H1 (cell line): ENCODE results near the gene TSC22D1. TPM values are rescaled to one million over a fixed set of nuclear protein-coding genes. Genes with fewer than 3 reads are reported as not detected.

Experiments used
- CTCF ChIA-PET: fragments of 300-600 bp; sonication (Branson Sonifier 250); formaldehyde crosslinking; loops from one replicate; lab custom pipeline; 2021; ENCODE audit not compliant: partially characterized antibody; lab: Charles Lee
- POLR2A ChIA-PET: fragments of 300-600 bp; sonication (Branson Sonifier 250); formaldehyde crosslinking; loops from one replicate; lab custom pipeline; 2021; ENCODE audit warnings: inconsistent platforms; ENCODE audit not compliant: partially characterized antibody; lab: Charles Lee
- DNase-seq, 2 experiments: peaks; one replicate each; pipeline versions ENCODE4 v3.0.0 to v3.0.0-alpha.2; 2010 to 2022; ENCODE audit warnings: low spot score in 2 of 2, low read depth in 1 of 2, mixed read lengths in 1 of 2
- FAIRE-seq: peaks from 2 replicates; lab custom pipeline; 2011; peaks lifted over from hg19 to GRCh38; lab: Jason Lieb, UNC
- H2AFZ ChIP-seq: 2 replicates; pipeline ENCODE4 v1.8.1; 2012; ENCODE audit warnings: low read length, inconsistent platforms
- H2AK5ac ChIP-seq: 2 replicates; pipeline ENCODE4 v1.6.1; 2013; ENCODE audit warnings: low read depth, low read length
- H2BK120ac ChIP-seq: replicated peaks from 2 replicates; pipeline ENCODE3; 2013; ENCODE audit warnings: low read depth, low read length, inconsistent platforms
- H2BK12ac ChIP-seq: 2 replicates; pipeline ENCODE4 v1.6.1; 2013; ENCODE audit warnings: low read depth, low read length
- H2BK15ac ChIP-seq: 2 replicates; pipeline ENCODE4 v1.6.1; 2013; ENCODE audit warnings: low read length
- H2BK20ac ChIP-seq: 2 replicates; pipeline ENCODE4 v1.6.1; 2013; ENCODE audit warnings: low read length
- H2BK5ac ChIP-seq: 2 replicates; pipeline ENCODE4 v1.6.1; 2013; ENCODE audit warnings: low read depth, low read length
- H3K14ac ChIP-seq: 2 replicates; pipeline ENCODE4 v1.6.1; 2013; ENCODE audit warnings: inconsistent platforms; ENCODE audit not compliant: insufficient read length
- H3K18ac ChIP-seq: 2 replicates; pipeline ENCODE4 v1.6.1; 2013; ENCODE audit warnings: low read length; ENCODE audit errors: extremely low read depth
- H3K23ac ChIP-seq: 2 replicates; pipeline ENCODE4 v1.6.1; 2013; ENCODE audit warnings: inconsistent platforms; ENCODE audit not compliant: insufficient read length
- H3K23me2 ChIP-seq: 2 replicates; pipeline ENCODE4 v1.6.1; 2013; ENCODE audit warnings: low read depth, low read length
- H3K27ac ChIP-seq: 2 replicates; pipeline ENCODE4 v1.6.1; 2011; ENCODE audit warnings: low read depth, low read length, inconsistent platforms
- H3K27me3 ChIP-seq, 4 experiments: replicated peaks in 1 of 4; 1 replicate in 1 of 4; 2 replicates in 3 of 4; pipeline versions ENCODE4 v1.6.1 to v1.8.1; 2011 to 2013; ENCODE audit warnings: low read length in 3 of 4, mild to moderate bottlenecking in 3 of 4, inconsistent platforms in 2 of 4, mixed read lengths in 2 of 4, moderate library complexity in 1 of 4; ENCODE audit not compliant: control insufficient read depth in 3 of 4, insufficient read depth in 3 of 4; ENCODE audit errors: extremely low read depth in 1 of 4
- H3K36me3 ChIP-seq, 4 experiments: 2 replicates each; pipeline versions ENCODE4 v1.6.1 to v1.8.1; 2011 to 2013; ENCODE audit warnings: mild to moderate bottlenecking in 4 of 4, low read length in 3 of 4, moderate library complexity in 2 of 4, control low read depth in 1 of 4, inconsistent platforms in 1 of 4; ENCODE audit not compliant: insufficient read depth in 4 of 4, control insufficient read depth in 2 of 4
- H3K4ac ChIP-seq: replicated peaks from 2 replicates; pipeline ENCODE3; 2013; ENCODE audit warnings: low read length, low read depth, mixed read lengths, inconsistent platforms; ENCODE audit not compliant: insufficient read length
- H3K4me1 ChIP-seq, 4 experiments: replicated peaks in 1 of 4; 1 replicate in 1 of 4; 2 replicates in 3 of 4; pipeline versions ENCODE4 v1.6.1 to v1.8.1; 2011 to 2013; ENCODE audit warnings: low read length in 3 of 4, inconsistent platforms in 2 of 4, mixed read lengths in 1 of 4; ENCODE audit not compliant: insufficient read depth in 4 of 4, control insufficient read depth in 3 of 4
- H3K4me2 ChIP-seq, 2 experiments: 2 replicates each; pipeline versions ENCODE4 v1.6.1 to v1.8.1; 2011 to 2013; ENCODE audit warnings: low read depth in 2 of 2, low read length in 2 of 2, control low read depth in 1 of 2, inconsistent platforms in 1 of 2, mild to moderate bottlenecking in 1 of 2; ENCODE audit not compliant: insufficient read depth in 1 of 2
- H3K4me3 ChIP-seq, 4 experiments: fragments of 200-600, 300-600 bp in 1 of 4; sonication (generic), shearing (Covaris generic), sonication (Bioruptor Twin) in 1 of 4; 2 replicates each; pipeline versions ENCODE4 v1.5.1 to v1.8.1; 2011 to 2016; ENCODE audit warnings: low read length in 4 of 4, low read depth in 3 of 4, control low read depth in 2 of 4, inconsistent platforms in 2 of 4, mild to moderate bottlenecking in 2 of 4, mixed read lengths in 1 of 4, moderate library complexity in 1 of 4; ENCODE audit not compliant: insufficient read depth in 2 of 4; ENCODE audit errors: extremely low read depth in 1 of 4
- H3K56ac ChIP-seq: replicated peaks from 2 replicates; pipeline ENCODE3; 2013; ENCODE audit warnings: low read depth, mild to moderate bottlenecking, mixed read lengths, low read length, inconsistent platforms; ENCODE audit not compliant: insufficient read length
- H3K79me1 ChIP-seq: 2 replicates; pipeline ENCODE4 v1.6.1; 2013; ENCODE audit warnings: low read depth, low read length, control low read depth
- H3K79me2 ChIP-seq, 2 experiments: 2 replicates each; pipeline versions ENCODE4 v1.6.1 to v1.8.1; 2012 to 2013; ENCODE audit warnings: low read length in 2 of 2, mild to moderate bottlenecking in 2 of 2, inconsistent platforms in 1 of 2; ENCODE audit not compliant: insufficient read depth in 2 of 2, control insufficient read depth in 1 of 2
- H3K9ac ChIP-seq, 4 experiments: replicated peaks in 1 of 4; 1 replicate in 1 of 4; 2 replicates in 3 of 4; pipeline versions ENCODE4 v1.6.1 to v1.8.1; 2011 to 2013; ENCODE audit warnings: low read depth in 3 of 4, low read length in 3 of 4, control low read depth in 2 of 4, mild to moderate bottlenecking in 2 of 4, moderate library complexity in 2 of 4, inconsistent platforms in 1 of 4; ENCODE audit errors: extremely low read depth in 1 of 4
- H3K9me3 ChIP-seq, 2 experiments: 2 replicates each; pipeline versions ENCODE4 v1.6.1 to v1.8.1; 2012 to 2013; ENCODE audit warnings: mild to moderate bottlenecking in 2 of 2, moderate library complexity in 2 of 2, control low read depth in 1 of 2, inconsistent platforms in 1 of 2, low read depth in 1 of 2, low read length in 1 of 2, mixed read lengths in 1 of 2; ENCODE audit not compliant: insufficient read depth in 2 of 2
- H4K20me1 ChIP-seq, 2 experiments: replicated peaks in 1 of 2; 2 replicates each; pipeline versions ENCODE3 to v1.8.1; 2011 to 2013; ENCODE audit warnings: inconsistent platforms in 2 of 2, low read length in 2 of 2, mild to moderate bottlenecking in 1 of 2; ENCODE audit not compliant: insufficient read depth in 2 of 2, control insufficient read depth in 1 of 2
- H4K5ac ChIP-seq: 2 replicates; pipeline ENCODE4 v1.6.1; 2013; ENCODE audit warnings: low read length, low read depth, mixed read lengths, inconsistent platforms; ENCODE audit not compliant: insufficient read length
- H4K8ac ChIP-seq: 2 replicates; pipeline ENCODE4 v1.8.0; 2013; ENCODE audit warnings: mild to moderate bottlenecking, moderate library complexity, low read length, inconsistent platforms; ENCODE audit not compliant: insufficient read depth; ENCODE audit errors: extremely low read depth
- H4K91ac ChIP-seq: replicated peaks from 2 replicates; pipeline ENCODE3; 2013; ENCODE audit warnings: low read length, mixed read lengths, inconsistent platforms; ENCODE audit not compliant: insufficient read length
- CBX5 ChIP-seq: fragments of 300-800, 300-1000 bp; sonication (generic); IDR thresholded peaks from 2 replicates; pipeline ENCODE4 v1.7.1; 2016; ENCODE audit warnings: antibody characterized with exemption, low read length, low read depth
- CHD2 ChIP-seq: IDR thresholded peaks from 2 replicates; pipeline ENCODE4 v1.6.1; 2012; ENCODE audit warnings: low read length, improper control_type of control experiment
- KDM1A ChIP-seq: fragments of 200-600, 300-600 bp; sonication (generic); IDR thresholded peaks from 2 replicates; pipeline ENCODE4 v1.7.1; 2016; ENCODE audit warnings: mild to moderate bottlenecking, low read length, borderline replicate concordance
- NRF1 ChIP-seq: IDR thresholded peaks from 2 replicates; pipeline ENCODE4 v1.6.1; 2011; ENCODE audit warnings: mild to moderate bottlenecking, low read depth, low read length, improper control_type of control experiment
- POU5F1 ChIP-seq: IDR thresholded peaks from 2 replicates; pipeline ENCODE4 v1.6.1; 2011; ENCODE audit warnings: low read depth, mild to moderate bottlenecking, low read length, moderate library complexity
- ZNF274 ChIP-seq: IDR thresholded peaks from 2 replicates; pipeline ENCODE4 v1.7.0; 2012; ENCODE audit warnings: low read length, borderline replicate concordance; ENCODE audit errors: extremely low read depth
- WGBS, 2 experiments: shearing (Covaris generic) in 1 of 2; methylation state at CpG; one replicate each; pipeline versions ENCODE4 v1.1.6 to v1.1.7; 2013 to 2015; ENCODE audit warnings: low lambda C conversion rate in 2 of 2, mixed read lengths in 2 of 2, inconsistent platforms in 1 of 2, low coverage in 1 of 2, missing lambda C conversion rate in 1 of 2; ENCODE audit not compliant: insufficient replicate concordance in 2 of 2, insufficient coverage in 1 of 2, insufficient read length in 1 of 2; ENCODE audit errors: extremely low coverage in 1 of 2, missing lambda C conversion rate in 1 of 2; 5-methylcytosine and 5-hydroxymethylcytosine counted together
- polyA plus RNA-seq, 7 experiments: library from polyadenylated mRNA; depleted of rRNA in 3 of 7; stranded (reverse) in 5 of 7; unstranded in 2 of 7; fragments of >200 nt in 5 of 7; fragments of 200-250 nt in 2 of 7; gene quantifications; 1 replicate in 5 of 7; 2 replicates in 1 of 7; 4 replicates in 1 of 7; pipeline versions ENCODE4 v1.2.1 to v1.2.3, GENCODE V29; 2011 to 2013; ENCODE audit warnings: missing spikeins in 2 of 7, mixed read lengths in 2 of 7
- total RNA-seq: library from RNA; stranded (reverse); fragmentation: NEBNext Ultra II Directional; extraction: Animal tissue kit (Norgen Biotek cat#: 25700); gene quantifications from 2 replicates; pipeline ENCODE4 v1.2.1, GENCODE V29; 2021

Gene TSC22D1
- total and polyA plus RNA-seq, 2 of the 8 experiments (the other 6 are each of a cell fraction or from before 2014, with no cell fraction given): 52.6 to 80.9 TPM

DNA sequence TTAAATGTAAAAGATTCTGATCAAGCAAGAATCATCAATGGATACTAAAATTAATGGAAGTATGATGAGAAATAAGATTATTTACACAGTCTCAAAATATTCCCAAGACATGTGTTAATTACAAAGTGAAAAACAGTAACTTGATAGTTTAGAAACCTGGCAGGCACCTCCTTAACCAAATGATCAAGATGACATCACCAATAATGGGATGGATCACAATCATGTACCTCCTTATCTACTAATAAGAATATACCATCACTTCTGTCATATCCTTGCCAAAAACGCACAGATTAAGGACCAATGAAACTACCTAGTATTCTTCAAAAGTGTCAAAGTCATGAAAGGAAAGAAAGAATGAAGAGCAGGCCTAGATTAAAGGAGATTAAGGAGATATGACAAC, 30.0 kb downstream of the TSC22D1 start:
- Histone ChIP-seq H3K79me2 (peaks cover 0 to 82% of the 10 kb centered on the region in 2 experiments; a peak in 2 of 4 replicates), H3K9ac (no peak overlapping the region), H2BK20ac (no peak overlapping the region), H3K36me3 (peaks cover 0 to 3% (median 0%) of the 10 kb centered on the region in 4 experiments; a peak in 1 of 8 replicates), H4K20me1 (peaks cover 0 to 6% of the 10 kb centered on the region in 2 experiments), H4K91ac (no peak overlapping the region), H2BK15ac (no peak overlapping the region), H3K27ac (no peak overlapping the region), H3K14ac (no peak overlapping the region), H4K5ac (no peak overlapping the region), H4K8ac (no peak overlapping the region), H3K56ac (no peak overlapping the region), H3K27me3 (no peaks in the 10 kb centered on the region), H3K9me3 (no peaks in the 10 kb centered on the region), H3K18ac (no peak overlapping the region), H3K23me2 (no peaks in the 10 kb centered on the region), H2AFZ (no peak overlapping the region), H3K4ac (no peak overlapping the region), H2BK120ac (no peak overlapping the region), H3K4me1 (no peaks in the 10 kb centered on the region), H2BK5ac (no peak overlapping the region), H2AK5ac (no peak overlapping the region), H3K4me2 (no peak overlapping the region), H3K23ac (no peak overlapping the region), H3K79me1 (peaks cover 2% of the 10 kb centered on the region; the same call in 1 of the 2 replicates), H2BK12ac (no peak overlapping the region), H3K4me3 (no peak overlapping the region)
- TF ChIP-seq KDM1A: no peak
- TF ChIP-seq CHD2: no peak
- TF ChIP-seq POU5F1: no peak
- TF ChIP-seq ZNF274: no peak
- TF ChIP-seq CBX5: no peak
- TF ChIP-seq NRF1: no peak
- ChIA-PET POLR2A (interaction anchor here (0.7 kb wide), 1 partner anchor 102 kb away, joined by 3 read pairs; no protein-coding TSS in a partner anchor), CTCF (no interaction called here)
- 92% methylated on average over 1 of the region's 1 CpG; no CpG with 5 or more reads in 1 of the 2 experiments for WGBS, 2 experiments
- DNase-seq: no peak
- FAIRE-seq: no peak
